Chondrocyte (in vitro differentiated cells): ENCODE results near the gene TIMM23. TPM values are rescaled to one million over a fixed set of nuclear protein-coding genes. Genes with fewer than 3 reads are reported as not detected.

Source experiments
- DNase-seq: peaks from one replicate; pipeline ENCODE4 v3.0.0; 2021; ENCODE audit warnings: mixed read lengths, low spot score
- H3K27ac Mint-ChIP-seq: one replicate; pipeline ENCODE4 v1.8.0; 2021; ENCODE audit warnings: mild to moderate bottlenecking, moderate library complexity, mixed read lengths; ENCODE audit not compliant: unreplicated experiment
- H3K27me3 Mint-ChIP-seq: 2 replicates; pipeline ENCODE4 v1.8.0; 2021; ENCODE audit warnings: low read depth, mixed read lengths
- H3K36me3 Mint-ChIP-seq: 2 replicates; pipeline ENCODE4 v1.8.0; 2021; ENCODE audit warnings: low read depth, mixed read lengths
- H3K4me1 Mint-ChIP-seq: 2 replicates; pipeline ENCODE4 v1.8.0; 2021; ENCODE audit warnings: low read depth, mild to moderate bottlenecking, mixed read lengths
- H3K4me3 Mint-ChIP-seq: one replicate; pipeline ENCODE4 v1.8.0; 2021; ENCODE audit warnings: mild to moderate bottlenecking, moderate library complexity, mixed read lengths; ENCODE audit not compliant: unreplicated experiment
- H3K9me3 Mint-ChIP-seq: 2 replicates; pipeline ENCODE4 v1.8.0; 2021; ENCODE audit warnings: low read depth, mixed read lengths
- CTCF ChIP-seq: fragments of 200-600 bp; sonication (generic); IDR thresholded peaks from 2 replicates; pipeline ENCODE4 v1.5.0; 2021; ENCODE audit warnings: antibody characterized with exemption, mild to moderate bottlenecking, moderate library complexity
- total RNA-seq: library from RNA; stranded (reverse); gene quantifications from 3 replicates; pipeline ENCODE4 v1.2.1, GENCODE V29; 2021

TIMM23 gene
- total RNA-seq, 1 donor from 2014 or later: 60.2 TPM

GRCh38 chr10:46030091-46030937, 58.0 kb downstream of the TIMM23 start, which contains the start of gene NCOA4:
TSS of gene NCOA4 (minus strand) at chr10:46030623. CDS start at chr10:46016680, 13,943 bp downstream.
- H3K27me3 Mint-ChIP-seq: no peaks in the 10 kb centered on the region
- peaks cover 51% of the 10 kb centered on the region for H3K4me1 Mint-ChIP-seq

GRCh38 chr10:46031648-46032532, 59.6 kb downstream of the TIMM23 start:
- Mint-ChIP-seq H3K27ac (no peak overlapping the region), H3K36me3 (peaks cover 2% of the 10 kb centered on the region), H3K9me3 (peaks cover 3% of the 10 kb centered on the region), H3K4me3 (no peak overlapping the region), H3K4me1 (peaks cover 38% of the 10 kb centered on the region), H3K27me3 (no peaks in the 10 kb centered on the region)
- no peak for TF ChIP-seq CTCF
- DNase-seq: no peak

More at GRCh38 chr10:46030091-46030937, 58.0 kb downstream of the TIMM23 start, which contains the start of gene NCOA4:
- peak; percentile 77 for TF ChIP-seq CTCF
- DNase-seq: peak; percentile 99
- Mint-ChIP-seq H3K36me3 (peaks cover 2% of the 10 kb centered on the region), H3K27ac (peak within 1 kb of the TSS; percentile 97), H3K4me3 (peak within 1 kb of the TSS; percentile 90), H3K9me3 (peaks cover 3% of the 10 kb centered on the region)

GRCh38 chr10:46033602-46034011, 61.3 kb downstream of the TIMM23 start:
- H3K27me3 Mint-ChIP-seq: no peaks in the 10 kb centered on the region
- TF ChIP-seq CTCF: no peak
- peak overlapping the region; percentile 46 for H3K27ac Mint-ChIP-seq
- peaks cover 24% of the 10 kb centered on the region for H3K4me1 Mint-ChIP-seq
- H3K4me3 Mint-ChIP-seq: no peak overlapping the region
- peaks cover 2% of the 10 kb centered on the region for H3K36me3 Mint-ChIP-seq
- no peak for DNase-seq
- peaks cover 3% of the 10 kb centered on the region for H3K9me3 Mint-ChIP-seq

GRCh38 chr10:46035923-46036849, 63.9 kb downstream of the TIMM23 start:
- peaks cover 2% of the 10 kb centered on the region for H3K27me3 Mint-ChIP-seq
- TF ChIP-seq CTCF: no peak
- no peaks in the 10 kb centered on the region for H3K36me3 Mint-ChIP-seq
- H3K4me3 Mint-ChIP-seq: no peak overlapping the region
- DNase-seq: no peak
- no peak overlapping the region for H3K27ac Mint-ChIP-seq
- H3K4me1 Mint-ChIP-seq: peaks cover 5% of the 10 kb centered on the region
- H3K9me3 Mint-ChIP-seq: no peaks in the 10 kb centered on the region
